Fibroblast of upper back skin (primary cell): ENCODE data around the gene PSORS1C1.
"Not testable (repeated sequence)": the region's sequence is repeated elsewhere in the genome, so short reads cannot be mapped to it uniquely, and the experiment has no call there.

Source experiments
- DNase-seq: peaks from one replicate; pipeline ENCODE4 v3.0.0-alpha.2; 2013

Gene PSORS1C1

DNA sequence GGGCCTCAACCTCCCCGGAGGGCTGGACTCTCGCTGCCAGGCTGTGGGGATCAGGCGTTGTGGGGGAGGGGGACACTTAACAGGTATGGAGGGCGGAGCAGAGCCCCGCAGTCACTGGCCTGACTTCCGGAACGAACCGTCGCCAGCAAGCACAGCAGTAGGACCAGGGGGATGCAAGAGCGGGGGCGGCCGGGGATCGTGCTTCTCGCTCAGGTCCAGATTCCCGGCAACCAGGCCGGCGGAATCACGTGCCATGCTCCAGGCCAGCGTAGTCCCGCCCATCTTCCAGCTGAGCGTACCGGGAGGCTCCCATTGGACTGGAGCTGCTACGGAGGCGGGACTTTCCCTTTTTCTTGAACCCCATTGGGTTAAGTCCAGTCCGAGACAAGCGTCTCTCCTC lies 65.9 kb downstream of the PSORS1C1 start:
- peak; percentile 78 for DNase-seq

DNA sequence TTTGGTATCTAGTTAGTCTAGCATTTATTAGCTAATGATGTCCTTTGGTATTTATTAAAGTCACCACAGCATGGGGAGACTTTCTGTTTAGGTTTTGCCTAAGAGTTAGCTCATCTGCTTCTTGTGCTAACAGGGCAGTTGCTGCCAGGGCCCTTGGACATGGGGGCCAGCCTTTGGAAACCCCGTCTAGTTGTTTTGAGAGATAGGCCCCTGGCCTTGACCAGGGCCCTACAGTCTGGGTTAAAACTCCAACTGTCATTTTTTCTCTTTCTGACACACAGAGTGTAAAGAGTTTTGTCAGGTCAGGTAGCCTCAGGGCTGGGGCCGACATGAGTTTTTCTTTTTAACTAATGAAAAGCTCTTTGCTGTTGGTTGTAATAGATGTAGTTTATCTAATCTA lies 68.7 kb downstream of the PSORS1C1 start:
- DNase-seq = not testable (repeated sequence)

DNA sequence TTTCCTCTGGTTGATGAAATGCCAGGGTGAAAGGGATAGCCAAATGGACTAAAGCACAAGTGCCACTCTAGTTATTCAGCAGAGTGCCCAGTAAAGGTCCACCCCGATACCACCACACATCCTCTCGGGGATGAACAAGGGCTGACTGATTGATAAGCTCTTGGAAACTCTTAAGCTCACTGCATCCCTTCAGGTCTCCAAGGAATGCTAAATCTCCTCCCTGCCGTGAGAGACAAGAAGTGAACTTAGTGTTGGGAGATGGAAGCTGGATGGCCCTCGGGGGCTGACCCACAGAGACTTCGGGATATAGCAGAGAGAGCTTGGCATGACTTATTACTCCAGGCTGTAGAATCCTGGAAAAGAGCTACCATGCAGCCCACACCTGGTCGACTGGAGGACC lies 69.3 kb downstream of the PSORS1C1 start:
- DNase-seq = not testable (repeated sequence)

DNA sequence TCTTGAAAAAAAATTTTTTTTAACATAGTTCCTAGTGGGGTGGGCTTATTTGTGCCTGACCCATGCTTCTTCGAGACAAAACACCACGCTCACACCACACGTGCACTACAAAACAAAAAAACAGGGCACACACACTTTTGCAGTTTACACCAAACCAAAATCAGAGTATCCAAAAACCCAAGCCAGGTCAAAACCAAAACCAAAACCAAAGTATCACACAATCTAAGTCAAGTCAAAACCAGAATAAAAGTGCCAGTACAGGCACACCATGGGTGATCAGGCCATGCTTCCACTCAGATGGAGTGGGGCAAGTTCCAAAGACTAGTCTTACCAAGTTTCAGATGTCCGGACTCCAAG lies 71.1 kb downstream of the PSORS1C1 start:
- DNase-seq = not testable (repeated sequence)

DNA sequence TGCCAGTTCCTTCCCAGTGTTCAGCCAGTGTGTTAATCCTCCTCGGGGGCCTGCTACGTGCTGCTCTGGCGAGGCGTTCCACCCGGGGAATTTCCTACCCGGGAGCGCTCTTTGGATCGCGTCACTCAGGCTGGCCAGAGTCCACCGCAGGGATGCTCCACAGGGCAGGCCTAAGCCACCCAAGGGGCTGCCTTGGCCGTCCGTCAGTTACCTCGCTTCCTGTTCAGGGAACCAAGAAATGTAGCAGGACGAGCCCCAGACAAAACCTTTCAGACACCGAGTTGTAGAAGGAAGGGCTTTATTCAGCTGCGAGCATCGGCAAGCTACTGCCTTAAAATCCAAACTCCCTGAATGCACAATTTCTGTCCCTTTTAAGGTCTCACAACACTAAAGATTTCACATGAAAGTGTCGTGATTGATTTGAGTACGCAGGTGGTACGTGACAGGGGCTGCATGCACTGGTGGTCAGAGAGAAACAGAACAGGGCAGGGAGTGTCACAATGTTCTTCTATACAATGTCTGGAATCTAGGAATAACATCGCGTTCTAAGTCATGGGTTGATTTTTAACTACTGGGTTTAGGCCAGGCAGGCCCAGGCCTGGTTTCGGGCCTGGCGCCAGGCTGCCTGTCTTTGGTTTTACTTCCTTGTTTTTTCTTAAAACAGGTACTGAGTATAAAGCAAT lies 71.6 kb downstream of the PSORS1C1 start:
- no peak for DNase-seq

DNA sequence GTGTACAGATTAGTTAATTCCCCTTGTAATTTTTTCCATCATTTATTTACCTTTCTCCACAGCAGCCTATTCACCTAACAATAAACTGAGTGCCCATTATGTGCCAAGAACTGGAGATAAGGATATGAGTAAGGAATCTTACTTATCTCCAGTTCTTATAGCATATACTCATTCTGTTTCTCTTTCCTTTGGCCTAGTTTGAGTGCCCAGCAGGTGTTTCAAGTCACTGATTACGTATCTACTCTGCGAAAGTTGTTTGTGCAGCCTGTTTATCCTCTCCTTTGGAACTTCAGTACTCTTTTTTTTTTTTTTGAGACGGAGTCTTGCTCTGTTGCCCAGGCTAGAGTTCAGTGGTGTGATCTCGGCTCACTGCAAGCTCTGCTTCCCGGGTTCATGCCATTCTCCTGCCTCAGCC lies 73.2 kb downstream of the PSORS1C1 start:
- DNase-seq = no peak

DNA sequence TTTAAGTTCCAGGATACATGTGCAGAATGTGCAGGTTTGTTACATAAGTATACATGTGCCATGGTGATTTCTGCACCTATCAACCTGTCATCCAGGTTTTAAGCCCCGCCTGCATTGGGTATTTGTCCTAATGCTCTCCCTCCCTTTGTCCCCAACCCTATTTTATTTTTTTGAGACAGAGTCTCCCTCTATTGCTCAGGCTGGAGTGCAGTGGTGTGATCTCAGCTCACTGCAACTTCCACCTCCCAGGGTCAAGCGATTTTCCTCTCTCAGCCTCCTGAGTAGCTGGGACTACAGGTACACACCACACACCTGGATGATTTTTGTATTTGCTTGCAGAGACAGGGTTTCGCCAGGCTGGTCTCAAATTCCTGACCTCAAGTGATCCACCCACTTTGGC lies 74.6 kb downstream of the PSORS1C1 start:
- DNase-seq = not testable (repeated sequence)
